IMR-90 (cell line): ENCODE measurements around the gene FAM174C. TPM values are rescaled to one million over a fixed set of nuclear protein-coding genes. Genes with fewer than 3 reads are reported as not detected.
A peak's percentile ranks its signal among the peaks of the same experiment; 100 is the strongest.

Experiments
- ATAC-seq: fragments of 200-7000 bp; cut with Tn5 transposase; 2 replicates; pipeline ENCODE4 v1.9.1; 2020; ENCODE audit warnings: low read depth, mild to moderate bottlenecking, moderate library complexity
- BruUV-seq: library from RNA; stranded (reverse); fragments of 400-500 nt; replicated peaks from 2 replicates; lab custom pipeline; 2021; lab: Mats Ljungman, UMichigan
- CTCF ChIA-PET: fragments of 300-600 bp; formaldehyde crosslinking; extraction: SDS; loops from one replicate; lab custom pipeline; 2021; ENCODE audit warnings: antibody characterized with exemption; lab: Yijun Ruan, JAX
- POLR2A ChIA-PET: fragments of 300-600 bp; sonication (Branson Sonifier 250); formaldehyde crosslinking; loops from one replicate; lab custom pipeline; 2022; ENCODE audit warnings: antibody characterized with exemption; ENCODE audit not compliant: unreplicated experiment; lab: Charles Lee
- DNase-seq: peaks from one replicate; pipeline ENCODE4 v3.0.0; 2013
- H2AFZ ChIP-seq: replicated peaks from 2 replicates; pipeline ENCODE3; 2013; ENCODE audit warnings: low read length, mild to moderate bottlenecking; ENCODE audit not compliant: poor library complexity
- H2AK5ac ChIP-seq: 2 replicates; pipeline ENCODE4 v1.6.1; 2013; ENCODE audit warnings: low read depth, low read length, inconsistent platforms
- H2AK9ac ChIP-seq: replicated peaks from 2 replicates; pipeline ENCODE3; 2013; ENCODE audit warnings: mild to moderate bottlenecking, low read depth, low read length, moderate library complexity; ENCODE audit not compliant: poor library complexity
- H2BK120ac ChIP-seq: 2 replicates; pipeline ENCODE4 v1.6.1; 2013; ENCODE audit warnings: low read depth, low read length, inconsistent platforms
- H2BK15ac ChIP-seq: 3 replicates; pipeline ENCODE4 v1.6.1; 2013; ENCODE audit warnings: low read depth, low read length, inconsistent platforms
- H2BK20ac ChIP-seq: 2 replicates; pipeline ENCODE4 v1.6.1; 2013; ENCODE audit warnings: low read depth, mild to moderate bottlenecking, inconsistent platforms, low read length, moderate library complexity
- H2BK5ac ChIP-seq: 2 replicates; pipeline ENCODE4 v1.6.1; 2013; ENCODE audit warnings: mild to moderate bottlenecking, low read depth, low read length, inconsistent platforms; ENCODE audit not compliant: poor library complexity, severe bottlenecking
- H3K14ac ChIP-seq: replicated peaks from 2 replicates; pipeline ENCODE4 v1.6.1; 2013; ENCODE audit warnings: low read depth, low read length, inconsistent platforms
- H3K18ac ChIP-seq: 2 replicates; pipeline ENCODE4 v1.6.1; 2013; ENCODE audit warnings: low read depth, low read length, control low read depth
- H3K23ac ChIP-seq: 2 replicates; pipeline ENCODE4 v1.6.1; 2013; ENCODE audit warnings: low read depth, low read length, inconsistent platforms
- H3K27ac ChIP-seq: 2 replicates; pipeline ENCODE4 v1.5.1; 2013; ENCODE audit warnings: mild to moderate bottlenecking, control low read depth, low read length; ENCODE audit not compliant: insufficient read depth
- H3K27me3 ChIP-seq: 2 replicates; pipeline ENCODE4 v1.6.1; 2013; ENCODE audit warnings: low read length; ENCODE audit not compliant: control insufficient read depth, insufficient read depth
- H3K36me3 ChIP-seq: 2 replicates; pipeline ENCODE4 v1.6.1; 2013; ENCODE audit warnings: low read length, mixed read lengths; ENCODE audit not compliant: control insufficient read depth, insufficient read depth
- H3K4ac ChIP-seq: 2 replicates; pipeline ENCODE4 v1.6.1; 2013; ENCODE audit warnings: low read depth, low read length, inconsistent platforms
- H3K4me1 ChIP-seq: 2 replicates; pipeline ENCODE4 v1.6.1; 2013; ENCODE audit warnings: low read length, mixed read lengths; ENCODE audit not compliant: control insufficient read depth, insufficient read depth
- H3K4me2 ChIP-seq: 2 replicates; pipeline ENCODE4 v1.6.1; 2013; ENCODE audit warnings: low read depth, mild to moderate bottlenecking, control low read depth, low read length, moderate library complexity
- H3K4me3 ChIP-seq: 2 replicates; pipeline ENCODE4 v1.5.1; 2013; ENCODE audit warnings: low read depth, mild to moderate bottlenecking, control low read depth, low read length, moderate library complexity; ENCODE audit not compliant: insufficient read depth
- H3K56ac ChIP-seq: 2 replicates; pipeline ENCODE4 v1.6.1; 2013; ENCODE audit warnings: low read length, inconsistent platforms; ENCODE audit not compliant: insufficient read depth; ENCODE audit errors: extremely low read depth
- H3K79me1 ChIP-seq, 2 experiments: 2 replicates each; pipeline ENCODE4 v1.6.1; 2013; ENCODE audit warnings: low read length in 2 of 2, inconsistent platforms in 1 of 2, low read depth in 1 of 2
- H3K9ac ChIP-seq: 2 replicates; pipeline ENCODE4 v1.6.1; 2013; ENCODE audit warnings: low read depth, low read length, control low read depth
- H3K9me1 ChIP-seq: 2 replicates; pipeline ENCODE4 v1.6.1; 2013; ENCODE audit warnings: low read length, inconsistent platforms; ENCODE audit not compliant: insufficient read depth
- H3K9me3 ChIP-seq: 2 replicates; pipeline ENCODE4 v1.6.1; 2013; ENCODE audit warnings: low read length; ENCODE audit not compliant: control insufficient read depth, insufficient read depth
- H4K20me1 ChIP-seq: 2 replicates; pipeline ENCODE4 v1.6.1; 2013; ENCODE audit warnings: low read length, inconsistent platforms; ENCODE audit not compliant: insufficient read depth
- H4K5ac ChIP-seq: 2 replicates; pipeline ENCODE4 v1.6.1; 2013; ENCODE audit warnings: mild to moderate bottlenecking, low read depth, low read length, control low read depth
- H4K8ac ChIP-seq, 2 experiments: 2 replicates each; pipeline ENCODE4 v1.6.1; 2013; ENCODE audit warnings: low read depth in 2 of 2, low read length in 2 of 2, control low read depth in 1 of 2, inconsistent platforms in 1 of 2
- H4K91ac ChIP-seq: 2 replicates; pipeline ENCODE4 v1.6.1; 2013; ENCODE audit warnings: low read depth, low read length, inconsistent platforms; ENCODE audit not compliant: insufficient read depth
- BHLHE40 ChIP-seq: fragments of 150-350 bp; IDR thresholded peaks from 2 replicates; pipeline ENCODE4 v1.6.1; 2016; ENCODE audit warnings: mild to moderate bottlenecking, low read depth, low read length
- CEBPB ChIP-seq: IDR thresholded peaks from 2 replicates; pipeline ENCODE4 v1.6.1; 2012; ENCODE audit warnings: low read depth, low read length, improper control_type of control experiment
- CHD1 ChIP-seq: IDR thresholded peaks from 2 replicates; pipeline ENCODE4 v1.6.1; 2012; ENCODE audit warnings: low read depth, low read length, improper control_type of control experiment
- CTCF ChIP-seq: conservative IDR thresholded peaks from 2 replicates; pipeline ENCODE4 v1.5.1; 2012; ENCODE audit warnings: mild to moderate bottlenecking, low read depth, low read length, improper control_type of control experiment
- FOS ChIP-seq: fragments of 150-350 bp; IDR thresholded peaks from 2 replicates; pipeline ENCODE4 v1.6.1; 2016; ENCODE audit warnings: low read depth, low read length
- MAFK ChIP-seq: IDR thresholded peaks from 2 replicates; pipeline ENCODE4 v1.6.1; 2012; ENCODE audit warnings: low read depth, low read length, improper control_type of control experiment
- MAZ ChIP-seq: IDR thresholded peaks from 2 replicates; pipeline ENCODE4 v1.6.1; 2012; ENCODE audit warnings: low read depth, mild to moderate bottlenecking, low read length, improper control_type of control experiment, moderate library complexity, borderline replicate concordance
- MXI1 ChIP-seq: IDR thresholded peaks from 2 replicates; pipeline ENCODE4 v1.6.1; 2012; ENCODE audit warnings: low read depth, mild to moderate bottlenecking, low read length, moderate library complexity, borderline replicate concordance
- POLR2A ChIP-seq: IDR thresholded peaks from 2 replicates; pipeline ENCODE4 v1.6.1; 2012; ENCODE audit warnings: mild to moderate bottlenecking, low read depth, low read length
- USF2 ChIP-seq: fragments of 150-350 bp; IDR thresholded peaks from 2 replicates; pipeline ENCODE4 v1.6.1; 2017; ENCODE audit warnings: mild to moderate bottlenecking, antibody characterized with exemption, low read length, low read depth
- WGBS, 2 experiments: methylation state at CpG; one replicate each; pipeline versions ENCODE4 v1.1.5 to v1.1.7; 2013; ENCODE audit warnings: missing lambda C conversion rate in 2 of 2; ENCODE audit not compliant: insufficient read length in 1 of 2; ENCODE audit errors: extremely low coverage in 2 of 2; 5-methylcytosine and 5-hydroxymethylcytosine counted together
- dilution Hi-C: fragments of 300-500 bp; cut with HindIII; formaldehyde crosslinking; loops from one replicate; pipeline ENCODE4 v1.14.3; 2018; ENCODE audit warnings: low sequenced_read_pairs; ENCODE audit not compliant: unreplicated experiment
- in situ Hi-C: fragments of 300-500 bp; cut with MboI; formaldehyde crosslinking; loops from 3 replicates; pipeline ENCODE4 v1.14.3; 2019; ENCODE audit warnings: low sequenced_read_pairs, inconsistent platforms, mixed read lengths
- intact Hi-C: fragments of 100-400 bp; cut with micrococcal nuclease; formaldehyde crosslinking; loops from 2 replicates; pipeline ENCODE4 v1.10.0; 2022
- polyA plus RNA-seq, 3 experiments: library from polyadenylated mRNA; depleted of rRNA; stranded (reverse); fragments of >200 nt; gene quantifications; 2 replicates each; pipeline ENCODE4 v1.2.3, GENCODE V29; 2012; ENCODE audit warnings: low replicate concordance in 1 of 3
- total RNA-seq: library from RNA; depleted of rRNA; stranded (reverse); fragments of >200 nt; gene quantifications from 2 replicates; pipeline ENCODE4 v1.2.3, GENCODE V29; 2012
- TF ChIP-seq, protein P1 (sequence below): fragments of 150-350 bp; IDR thresholded peaks from 2 replicates; pipeline ENCODE4 v1.6.1; 2016; ENCODE audit warnings: low read depth, mild to moderate bottlenecking, low read length, moderate library complexity, borderline replicate concordance

FAM174C gene
- total and polyA plus RNA-seq, 2 of the 4 experiments (the other 2 are of a cell fraction): 7.5 to 61.8 TPM

- TF ChIP-seq, protein P1, sequence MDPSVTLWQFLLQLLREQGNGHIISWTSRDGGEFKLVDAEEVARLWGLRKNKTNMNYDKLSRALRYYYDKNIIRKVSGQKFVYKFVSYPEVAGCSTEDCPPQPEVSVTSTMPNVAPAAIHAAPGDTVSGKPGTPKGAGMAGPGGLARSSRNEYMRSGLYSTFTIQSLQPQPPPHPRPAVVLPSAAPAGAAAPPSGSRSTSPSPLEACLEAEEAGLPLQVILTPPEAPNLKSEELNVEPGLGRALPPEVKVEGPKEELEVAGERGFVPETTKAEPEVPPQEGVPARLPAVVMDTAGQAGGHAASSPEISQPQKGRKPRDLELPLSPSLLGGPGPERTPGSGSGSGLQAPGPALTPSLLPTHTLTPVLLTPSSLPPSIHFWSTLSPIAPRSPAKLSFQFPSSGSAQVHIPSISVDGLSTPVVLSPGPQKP: no peak
These were observed 14.4 kb upstream of the FAM174C start (continued) for GRCh38 chr19:1260749-1261537.

GRCh38 chr19:1261538-1261797, 13.9 kb upstream of the FAM174C start:
- Histone ChIP-seq H3K79me1 (peaks cover 0 to 63% of the 10 kb centered on the region in 2 experiments; a peak in 2 of 4 replicates), H3K36me3 (peaks cover 24% of the 10 kb centered on the region), H2BK20ac (peak overlapping the region; percentile 93), H3K4me2 (peak overlapping the region; percentile 88), H3K4ac (peak overlapping the region; percentile 97), H2BK5ac (peak overlapping the region; percentile 92), H4K5ac (peak overlapping the region; percentile 73), H2AK5ac (peak overlapping the region; percentile 97), H2BK15ac (peak overlapping the region; percentile 69; the same call in 2 of the 3 replicates), H3K27me3 (no peaks in the 10 kb centered on the region), H2BK120ac (peak overlapping the region; percentile 93), H3K9ac (peak overlapping the region; percentile 80), H3K23ac (peak overlapping the region; percentile 98), H4K8ac (peak overlapping the region; percentile 76 to 91), H3K4me1 (peaks cover 47% of the 10 kb centered on the region), H3K4me3 (peak overlapping the region; percentile 51), H3K18ac (peak overlapping the region; percentile 49), H3K9me1 (peaks cover 11% of the 10 kb centered on the region), H3K27ac (peak overlapping the region; percentile 93), H4K20me1 (peaks cover 44% of the 10 kb centered on the region), H4K91ac (peak overlapping the region; percentile 96), H2AFZ (peak overlapping the region; percentile 85), H2AK9ac (peak overlapping the region; percentile 99), H3K14ac (peak overlapping the region; percentile 82), H3K9me3 (no peaks in the 10 kb centered on the region), H3K56ac (peak overlapping the region; percentile 85)
- DNase-seq (no peak), ATAC-seq (no peak)
- dilution Hi-C loops (no loop called here), intact Hi-C loops (no loop called here), in situ Hi-C loops (no loop called here)
- BruUV-seq: no TSS peak
- ChIA-PET POLR2A (no interaction called here), CTCF (no interaction called here)
- TF ChIP-seq MXI1: no peak
- no peak for TF ChIP-seq FOS
- no peak for TF ChIP-seq CHD1
- no peak for TF ChIP-seq BHLHE40
- TF ChIP-seq MAFK: no peak
- peak; percentile 22; the same call in 1 of the 2 replicates for TF ChIP-seq CTCF
- no peak for TF ChIP-seq CEBPB
- TF ChIP-seq MAZ: no peak
- 0 out of 2 replicates have a peak, but pooled peaks have one; percentile 19 for TF ChIP-seq POLR2A
- TF ChIP-seq USF2: no peak
- 13% methylated on average over 5 of the region's 14 CpGs; no CpG with 5 or more reads in 1 of the 2 experiments for WGBS, 2 experiments
